Heart right ventricle (tissue), 16 donors: ENCODE results near the gene CCSER1. TPM values are rescaled to one million over a fixed set of nuclear protein-coding genes. Genes with fewer than 3 reads are reported as not detected.

Experiments
- ATAC-seq, 8 donors: fragments of 200-7000 bp; cut with Tn5 transposase; one replicate each; pipeline ENCODE4 v1.9.1; 2020; ENCODE audit warnings: mild to moderate bottlenecking in 8 of 8, moderate library complexity in 8 of 8, moderate number of reproducible peaks in 1 of 8
- DNase-seq, 2 donors: peaks; one replicate each; pipeline ENCODE4 v3.0.0-alpha.2; 2020
- H3K27ac ChIP-seq, 10 donors: fragments of 200-600 bp; sonication (generic) in 2 of 10; one replicate each; pipeline versions ENCODE4 v1.5.0 to v1.8.0; 2020 to 2022; ENCODE audit warnings: mild to moderate bottlenecking in 3 of 10
- H3K27me3 ChIP-seq, 7 donors: fragments of 200-600 bp; one replicate each; pipeline ENCODE4 v1.8.0; 2021 to 2022; ENCODE audit warnings: mild to moderate bottlenecking in 2 of 7
- H3K36me3 ChIP-seq, 9 donors: fragments of 200-600 bp; sonication (generic) in 1 of 9; one replicate each; pipeline versions ENCODE4 v1.5.0 to v1.8.0; 2020 to 2022; ENCODE audit warnings: mild to moderate bottlenecking in 2 of 9
- H3K4me1 ChIP-seq, 9 donors: fragments of 200-600 bp; sonication (generic) in 1 of 9; one replicate each; pipeline versions ENCODE4 v1.5.0 to v1.8.0; 2020 to 2022; ENCODE audit warnings: mild to moderate bottlenecking in 4 of 9
- H3K4me3 ChIP-seq, 10 donors: fragments of 200-600 bp; sonication (generic) in 2 of 10; one replicate each; pipeline versions ENCODE4 v1.5.0 to v1.8.0; 2020 to 2022; ENCODE audit warnings: mild to moderate bottlenecking in 7 of 10, moderate library complexity in 2 of 10
- H3K9me3 ChIP-seq, 11 donors: fragments of 200-600 bp in 10 of 11; sonication (generic) in 2 of 11; one replicate each; pipeline versions ENCODE4 v1.5.0 to v1.8.0; 2013 to 2022; ENCODE audit warnings: mild to moderate bottlenecking in 2 of 11, control low read depth in 1 of 11, moderate library complexity in 1 of 11
- CTCF ChIP-seq, 9 donors: fragments of 200-600 bp; sonication (generic) in 2 of 9; IDR thresholded peaks; one replicate each; pipeline versions ENCODE4 v1.5.0 to v1.8.0; 2021 to 2022; ENCODE audit warnings: antibody characterized with exemption in 9 of 9, mild to moderate bottlenecking in 5 of 9, moderate library complexity in 1 of 9
- WGBS, 2 donors: extraction: QIAGEN DNeasy Blood & Tissue Kit; methylation state at CpG; one replicate each; pipeline ENCODE4 v1.1.7; 2013; ENCODE audit warnings: inconsistent platforms in 1 of 2; 5-methylcytosine and 5-hydroxymethylcytosine counted together
- intact Hi-C, 10 donors: fragments of 100-400 bp; cut with DNase I; formaldehyde crosslinking; loops; one replicate each; pipeline versions ENCODE4 v1.11.1 to v1.14.2; 2022
- polyA plus RNA-seq, 2 donors: library from polyadenylated mRNA; stranded (reverse); fragments of 200-250 nt; gene quantifications; one replicate each; pipeline ENCODE4 v1.2.3, GENCODE V29; 2013
- total RNA-seq, 10 donors: library from RNA; stranded (reverse); fragmentation: NEBNext Ultra II Directional in 3 of 10; extraction: Animal tissue kit (Norgen Biotek cat#: 25700) in 3 of 10; gene quantifications; one replicate each; pipeline versions ENCODE4 v1.2.1 to v1.2.4, GENCODE V29; 2021 to 2023
- donor health status: Arrhythmogenic right ventricular cardiomyopathy.
- donor health status: ischemic (EF 13 %, LVEDD 7.1; RV severe dilation, severe dysfunction).
- donor health status: healthy with polysubstance abuse.
- donor health status: DM: no; HTN: yes; CAD: no.
- donor health status: DM: no; HTN: no; CAD: no.
- donor health status: ischemic (EF 25% LVEDD 6.9; RV normal size, moderate dysfunction).
- donor health status: ischemic (EF 25% LVEDD 5.7; RV mildly dilated, moderate dysfunction).
- donor health status: healthy.
- donor health status: DM: yes; HTN: yes; CAD: no.
- donor health status: Ischemic cardiomyopathy.
- donor health status: ischemic (EF 35%, LVEDD 5.7; RV mildly dilated, moderate dysfunction).
- donor health status: nonischemic (EF 11% LVEDD 7.7; RV severe dilation, severe dysfunction).
- donor health status: DM: yes; HTN: yes; CAD: no.
- donor health status: PGD.
- donor health status: ischemic (EF 29% LVEDD 5.4; RV normal size, mild dysfunction).
- donor health status: nonischemic (EF 23%, LVEDD 6.1; RV moderate dilation, normal function).

The CCSER1 gene
- total and polyA plus RNA-seq, 12 donors = 1.5 to 16.4 (median 12.0) TPM

- no peaks in the 10 kb centered on the region for H3K36me3 ChIP-seq
- peaks cover 0 to 38% (median 3%) of the 10 kb centered on the region in 11 donors for H3K9me3 ChIP-seq
- intact Hi-C loops = no loop called here
- H3K4me1 ChIP-seq = no peaks in the 10 kb centered on the region
- H3K27ac ChIP-seq = no peak overlapping the region
- no peaks in the 10 kb centered on the region for H3K27me3 ChIP-seq
- DNase-seq (no peak), ATAC-seq (no peak)
- no peak overlapping the region for H3K4me3 ChIP-seq
- WGBS, 2 donors = 46 to 81% methylated on average over 1 of the region's 1 CpG
- TF ChIP-seq CTCF (IDR thresholded peaks at IDR 0.05) = no peak
Observed at GRCh38 chr4:91630054-91630453, 1502.9 kb downstream of the CCSER1 start.

DNA sequence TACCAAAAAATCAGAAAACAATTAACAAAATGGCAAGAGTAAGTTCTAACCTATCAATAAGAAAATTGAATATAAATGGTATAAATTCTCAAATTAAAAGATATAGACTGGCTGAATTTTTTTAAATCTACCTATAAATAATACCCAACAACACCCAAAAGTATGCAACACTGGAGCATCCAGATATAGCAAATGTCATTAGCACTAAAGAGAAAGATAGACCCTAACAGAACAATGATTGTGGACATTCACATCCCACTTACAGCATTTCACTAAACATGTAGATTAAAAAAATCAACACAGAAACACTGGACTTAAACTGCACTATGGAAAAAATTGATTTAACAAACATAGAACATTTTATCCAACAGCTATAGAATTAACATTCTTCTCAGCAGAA is 1503.6 kb downstream of the CCSER1 start:
- Histone ChIP-seq H3K27me3 (no peaks in the 10 kb centered on the region), H3K4me1 (no peaks in the 10 kb centered on the region), H3K27ac (no peak overlapping the region), H3K36me3 (no peaks in the 10 kb centered on the region), H3K4me3 (no peak overlapping the region), H3K9me3 (peaks cover 0 to 38% (median 3%) of the 10 kb centered on the region in 11 donors)
- ATAC-seq (no peak), DNase-seq (no peak)
- intact Hi-C loops = no loop called here
- TF ChIP-seq CTCF (IDR thresholded peaks at IDR 0.05) = no peak

- no peak for TF ChIP-seq CTCF (IDR thresholded peaks at IDR 0.05)
- H3K9me3 ChIP-seq = peaks cover 0 to 38% (median 3%) of the 10 kb centered on the region in 11 donors
- no peaks in the 10 kb centered on the region for H3K27me3 ChIP-seq
- WGBS, 2 donors = 83 to 88% methylated on average over 3 of the region's 3 CpGs
- H3K4me1 ChIP-seq = no peaks in the 10 kb centered on the region
- ATAC-seq (no peak), DNase-seq (no peak)
- H3K4me3 ChIP-seq = no peak overlapping the region
- no peak overlapping the region for H3K27ac ChIP-seq
- intact Hi-C loops = no loop called here
- H3K36me3 ChIP-seq = no peaks in the 10 kb centered on the region
Observed at GRCh38 chr4:91631335-91631734, 1504.1 kb downstream of the CCSER1 start.

- peaks cover 0 to 23% (median 3%) of the 10 kb centered on the region in 11 donors for H3K9me3 ChIP-seq
- H3K4me3 ChIP-seq = no peak overlapping the region
- no peak for DNase-seq
- no peaks in the 10 kb centered on the region for H3K36me3 ChIP-seq
- no peaks in the 10 kb centered on the region for H3K4me1 ChIP-seq
- no peak for ATAC-seq
- H3K27ac ChIP-seq = no peak overlapping the region
- intact Hi-C loops = no loop called here
- WGBS, 2 donors = 51 to 58% methylated on average over 4 of the region's 4 CpGs
- no peaks in the 10 kb centered on the region for H3K27me3 ChIP-seq
- no peak for TF ChIP-seq CTCF (IDR thresholded peaks at IDR 0.05)
Observed at GRCh38 chr4:91636083-91636482, 1508.9 kb downstream of the CCSER1 start.

Other genes with a start within 250 kb of the CCSER1 start
- gene MMRN1, start 232.5 kb upstream of the CCSER1 start, total RNA-seq = 1 to 10 TPM in 7 of 10 donors, under 1 TPM in 3; 0.20 to 3.9 (median 2.3) TPM
- 1 to 10 TPM in 1 of 2 donors, under 1 TPM in 1; 0.80 to 2.8 TPM for gene MMRN1, start 232.5 kb upstream of the CCSER1 start, polyA plus RNA-seq